ENCODE data around the gene GPR143.
A peak's percentile ranks its signal among the peaks of the same experiment; 100 is the strongest.

The GPR143 gene

DNA sequence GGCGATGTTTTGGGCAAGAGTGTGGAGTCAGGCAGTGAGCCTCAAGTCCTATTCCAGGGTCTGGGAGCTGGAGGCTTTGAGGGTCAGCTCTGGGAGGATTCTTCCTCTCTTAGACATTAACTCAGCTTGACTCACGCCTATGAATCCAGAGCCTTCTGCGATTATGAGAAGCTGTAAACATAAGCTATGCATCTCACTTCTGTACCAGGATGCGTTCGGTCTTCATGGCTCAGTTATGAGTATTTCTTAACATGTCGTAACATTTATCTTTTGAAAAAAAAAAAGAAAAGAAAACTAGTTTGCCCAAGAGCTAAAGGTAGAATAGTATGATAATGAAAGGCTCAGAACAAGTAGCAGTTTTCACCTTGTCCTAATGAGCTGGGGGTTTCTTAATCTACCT lies 25.2 kb upstream of the GPR143 start:
- Histone ChIP-seq H4K20me1 (no peaks in the 10 kb centered on the region), H3K36me3 (no peaks in the 10 kb centered on the region; a peak in 1 of 22 replicates), H3K27me3 (peaks cover 0 to 15% (median 0%) of the 10 kb centered on the region in 11 experiments; a peak in 3 of 22 replicates), H3K9ac (no peak overlapping the region), H3K27ac (no peak overlapping the region), H3K9me3 (replicated peaks in 1 of 11) (peaks cover 17 to 25% (median 21%) of the 10 kb centered on the region in 11 experiments), H3K4me1 (peaks cover 0 to 17% (median 0%) of the 10 kb centered on the region in 10 experiments; a peak in 6 of 20 replicates), H3K4me2 (no peak overlapping the region), H3K4me3 (no peak overlapping the region)
- TF ChIP-seq Cebpa-rat (IDR thresholded peaks at IDR 0.05), result no peak

- Histone ChIP-seq H4K20me1 (no peaks in the 10 kb centered on the region), H3K27ac (no peak overlapping the region), H3K4me3 (no peak overlapping the region), H3K36me3 (no peaks in the 10 kb centered on the region), H3K4me2 (peak overlapping the region in 3 of 11 experiments; percentile 1 to 64 (median 60); a peak in 5 of 22 replicates), H3K4me1 (peaks cover 0 to 17% (median 0%) of the 10 kb centered on the region in 10 experiments; a peak in 6 of 20 replicates), H3K27me3 (peaks cover 0 to 17% (median 0%) of the 10 kb centered on the region in 11 experiments; a peak in 3 of 22 replicates), H3K9ac (no peak overlapping the region), H3K9me3 (replicated peaks in 1 of 11) (peaks cover 19 to 27% (median 24%) of the 10 kb centered on the region in 11 experiments)
- TF ChIP-seq Cebpa-rat (IDR thresholded peaks at IDR 0.05), result no peak
These were observed 23.9 kb upstream of the GPR143 start for GRCh38 chrX:9789555-9789954.

- Histone ChIP-seq H3K27ac (no peak overlapping the region), H3K9ac (no peak overlapping the region), H3K36me3 (no peaks in the 10 kb centered on the region), H3K4me3 (no peak overlapping the region), H3K4me2 (peak overlapping the region in 3 of 11 experiments; percentile 1 to 64 (median 60); a peak in 5 of 22 replicates), H4K20me1 (no peaks in the 10 kb centered on the region), H3K27me3 (peaks cover 0 to 20% (median 0%) of the 10 kb centered on the region in 11 experiments; a peak in 4 of 22 replicates), H3K9me3 (replicated peaks in 1 of 11) (peaks cover 18 to 32% (median 28%) of the 10 kb centered on the region in 11 experiments), H3K4me1 (peaks cover 0 to 17% (median 0%) of the 10 kb centered on the region in 10 experiments; a peak in 6 of 20 replicates)
- TF ChIP-seq Cebpa-rat (IDR thresholded peaks at IDR 0.05), result no peak
These were observed 23.3 kb upstream of the GPR143 start for GRCh38 chrX:9788911-9789310.

DNA sequence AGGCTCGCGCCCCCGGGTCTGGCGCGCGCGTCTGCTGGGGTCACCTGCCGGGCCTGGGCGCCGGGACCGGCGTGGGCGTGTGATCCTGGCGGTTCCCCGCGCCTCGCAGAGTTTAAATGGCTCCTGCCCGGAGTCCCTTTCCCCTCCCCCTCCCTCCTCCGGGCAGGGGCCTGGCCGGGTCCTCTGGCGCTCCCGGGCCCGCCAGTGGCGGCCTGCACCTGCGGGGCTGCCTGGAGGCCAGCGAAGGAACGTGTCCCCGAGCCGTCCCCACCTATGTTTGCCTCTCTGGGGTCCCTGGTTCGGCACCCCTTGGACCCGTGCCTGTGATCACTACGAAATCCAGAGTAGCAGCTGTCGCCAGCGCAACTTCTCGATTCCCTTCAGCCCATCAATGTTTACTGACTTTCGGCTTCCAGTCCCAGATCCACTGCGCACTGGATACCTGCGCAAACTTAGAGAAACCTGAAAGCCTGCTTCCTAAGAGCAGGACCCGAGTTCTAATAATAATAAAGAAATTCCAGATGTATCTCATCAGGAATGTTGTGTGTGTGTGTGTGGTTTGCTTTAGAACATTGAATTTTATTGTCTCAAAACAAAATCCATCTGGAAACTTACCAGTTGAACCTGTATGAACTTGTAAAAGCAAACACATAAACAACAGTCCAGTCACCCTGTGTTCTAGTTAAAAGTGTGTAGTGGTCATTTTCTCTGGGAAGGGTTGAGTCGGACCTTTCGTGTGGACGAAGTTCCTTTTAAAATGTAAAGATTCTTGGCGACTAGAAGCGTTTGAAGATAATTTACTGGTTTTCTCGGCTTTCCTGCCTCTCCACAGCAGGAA lies 21.4 kb upstream of the GPR143 start:
- no peaks in the 10 kb centered on the region for H3K36me3 ChIP-seq
- H3K9me3 ChIP-seq (replicated peaks in 1 of 11), result peaks cover 18 to 32% (median 28%) of the 10 kb centered on the region in 11 experiments
- H3K9ac ChIP-seq, result no peak overlapping the region
- no peak overlapping the region for H3K27ac ChIP-seq
- H3K4me2 ChIP-seq, result no peak overlapping the region
- H3K4me3 ChIP-seq, result no peak overlapping the region
- peaks cover 0 to 20% (median 0%) of the 10 kb centered on the region in 11 experiments; a peak in 4 of 22 replicates for H3K27me3 ChIP-seq
- no peak for TF ChIP-seq Cebpa-rat (IDR thresholded peaks at IDR 0.05)
- peaks cover 0 to 17% (median 0%) of the 10 kb centered on the region in 10 experiments; a peak in 6 of 20 replicates for H3K4me1 ChIP-seq
- H4K20me1 ChIP-seq, result no peaks in the 10 kb centered on the region; a peak in 1 of 22 replicates

DNA sequence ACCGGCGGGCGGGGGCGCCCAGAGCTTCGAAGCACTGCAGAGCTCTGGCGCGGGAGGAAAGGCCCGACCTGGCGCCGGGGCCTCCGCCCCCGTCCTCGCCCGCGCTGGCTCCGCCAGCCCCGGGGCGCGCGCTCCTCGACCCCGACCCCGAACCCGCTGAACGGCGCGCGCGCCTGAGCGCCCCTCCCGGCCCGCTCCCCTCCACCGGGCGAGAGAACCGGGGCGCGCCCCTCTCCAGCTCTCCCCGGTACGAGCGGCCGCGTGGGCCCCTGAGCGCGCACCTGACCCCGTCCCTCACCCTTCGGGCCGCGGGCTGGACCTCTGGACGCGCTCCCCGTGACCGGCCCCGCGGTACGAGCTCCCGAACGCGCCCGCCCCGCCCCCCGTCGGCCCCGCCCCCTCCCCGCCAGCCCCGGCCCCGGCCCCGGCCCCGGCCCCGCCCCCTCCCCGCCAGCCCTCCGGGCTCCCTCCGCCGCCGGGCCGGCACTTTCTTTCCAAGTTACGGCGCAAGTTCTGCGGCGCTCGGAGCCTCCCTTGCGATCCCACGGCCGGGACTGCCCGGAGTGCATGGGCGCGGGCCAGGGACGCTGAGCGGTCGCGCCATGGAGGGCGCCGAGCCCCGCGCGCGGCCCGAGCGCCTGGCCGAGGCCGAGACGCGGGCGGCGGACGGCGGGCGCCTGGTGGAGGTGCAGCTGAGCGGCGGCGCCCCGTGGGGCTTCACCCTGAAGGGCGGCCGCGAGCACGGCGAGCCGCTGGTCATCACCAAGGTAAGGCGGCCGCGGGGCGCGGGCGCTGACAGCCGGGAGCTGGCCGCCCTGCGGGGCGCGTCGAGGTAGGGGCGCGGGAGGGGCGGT lies 20.5 kb upstream of the GPR143 start, which contains the start of gene SHROOM2:
TSS of gene SHROOM2 (plus strand) at position 486 of the 854 bp plus-strand sequence. CDS start at position 603, 117 bp downstream.
- H3K27me3 ChIP-seq, result peaks cover 0 to 17% (median 0%) of the 10 kb centered on the region in 11 experiments; a peak in 5 of 22 replicates
- H3K4me1 ChIP-seq, result peaks cover 0 to 17% (median 0%) of the 10 kb centered on the region in 10 experiments; a peak in 6 of 20 replicates
- H3K9ac ChIP-seq, result no peak within 1 kb of the TSS
- no peak within 1 kb of the TSS for H3K27ac ChIP-seq
- no peak within 1 kb of the TSS for H3K4me2 ChIP-seq
- no peaks in the 10 kb centered on the region for H3K36me3 ChIP-seq
- no peaks in the 10 kb centered on the region; a peak in 1 of 22 replicates for H4K20me1 ChIP-seq
- TF ChIP-seq Cebpa-rat (IDR thresholded peaks at IDR 0.05), result no peak
- H3K9me3 ChIP-seq (replicated peaks in 1 of 11), result peaks cover 18 to 32% (median 28%) of the 10 kb centered on the region in 11 experiments
- no peak within 1 kb of the TSS for H3K4me3 ChIP-seq

- no peak overlapping the region for H3K9ac ChIP-seq
- no peak overlapping the region for H3K4me2 ChIP-seq
- H4K20me1 ChIP-seq, result no peaks in the 10 kb centered on the region; a peak in 1 of 22 replicates
- H3K27ac ChIP-seq, result no peak overlapping the region
- TF ChIP-seq Cebpa-rat (IDR thresholded peaks at IDR 0.05), result no peak
- H3K9me3 ChIP-seq (replicated peaks in 1 of 11), result peaks cover 18 to 32% (median 28%) of the 10 kb centered on the region in 11 experiments
- H3K27me3 ChIP-seq, result peaks cover 0 to 17% (median 0%) of the 10 kb centered on the region in 11 experiments; a peak in 5 of 22 replicates
- H3K4me1 ChIP-seq, result peaks cover 0 to 17% (median 0%) of the 10 kb centered on the region in 10 experiments; a peak in 6 of 20 replicates
- no peak overlapping the region for H3K4me3 ChIP-seq
- no peaks in the 10 kb centered on the region for H3K36me3 ChIP-seq
These were observed 19.8 kb upstream of the GPR143 start for GRCh38 chrX:9785254-9785943.

DNA sequence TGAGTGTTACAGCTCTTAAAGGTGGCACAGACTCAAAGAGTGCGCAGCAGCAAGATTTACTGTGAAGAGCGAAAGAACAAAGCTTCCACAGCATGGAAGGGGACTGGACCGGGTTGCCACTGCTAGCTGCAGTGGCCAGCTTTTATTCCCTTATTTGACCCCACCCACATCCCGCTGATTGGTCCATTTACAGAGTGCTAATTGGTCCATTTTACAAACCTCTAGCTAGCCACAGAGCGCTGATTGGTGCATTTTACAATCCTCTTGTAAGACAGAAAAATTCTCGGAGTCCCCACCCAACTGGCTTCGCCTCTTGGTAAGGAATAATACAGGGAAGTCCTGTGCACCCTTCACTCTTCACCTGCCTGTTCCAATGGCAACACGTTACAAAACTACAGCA lies 18.7 kb upstream of the GPR143 start:
- Histone ChIP-seq H3K27ac (no peak overlapping the region), H3K9ac (no peak overlapping the region), H3K27me3 (peaks cover 0 to 28% (median 0%) of the 10 kb centered on the region in 11 experiments; a peak in 7 of 22 replicates), H4K20me1 (no peaks in the 10 kb centered on the region; a peak in 1 of 22 replicates), H3K36me3 (no peaks in the 10 kb centered on the region), H3K4me2 (no peak overlapping the region), H3K9me3 (replicated peaks in 1 of 11) (peaks cover 18 to 32% (median 28%) of the 10 kb centered on the region in 11 experiments), H3K4me1 (peaks cover 0 to 12% (median 4%) of the 10 kb centered on the region in 10 experiments; a peak in 8 of 20 replicates), H3K4me3 (no peak overlapping the region)
- no peak for TF ChIP-seq Cebpa-rat (IDR thresholded peaks at IDR 0.05)

- no peak overlapping the region for H3K4me2 ChIP-seq
- no peak overlapping the region for H3K9ac ChIP-seq
- peaks cover 0 to 44% (median 11%) of the 10 kb centered on the region in 11 experiments; a peak in 11 of 22 replicates for H3K27me3 ChIP-seq
- peaks cover 0 to 6% (median 0%) of the 10 kb centered on the region in 10 experiments; a peak in 2 of 20 replicates for H3K4me1 ChIP-seq
- no peaks in the 10 kb centered on the region for H3K36me3 ChIP-seq
- peaks cover 0 to 4% (median 0%) of the 10 kb centered on the region in 11 experiments; a peak in 1 of 22 replicates for H4K20me1 ChIP-seq
- H3K4me3 ChIP-seq, result no peak overlapping the region
- no peak overlapping the region for H3K27ac ChIP-seq
- no peak for TF ChIP-seq Cebpa-rat (IDR thresholded peaks at IDR 0.05)
- H3K9me3 ChIP-seq (replicated peaks in 1 of 11), result peaks cover 17 to 27% (median 26%) of the 10 kb centered on the region in 11 experiments
These were observed 16.3 kb upstream of the GPR143 start for GRCh38 chrX:9781941-9782340.

Data from BLaER1 treated with 17β-estradiol and CSF1 and Interleukin-3, amounts not matched to agents 10 nM and 100 nM (cell line).